Right lobe of liver (tissue), 4 donors: ENCODE data around the gene SHISA9.

Experiments used
- POLR2A ChIP-seq: fragments of 450-650 bp; IDR thresholded peaks from one replicate; pipeline ENCODE4 v1.6.1; 2017; ENCODE audit warnings: antibody characterized with exemption, mild to moderate bottlenecking
- TF ChIP-seq, protein P1 (sequence below), 4 donors: fragments of 200-600 bp in 3 of 4; fragments of 450-650 bp in 1 of 4; IDR thresholded peaks; one replicate each; pipeline versions ENCODE4 v1.5.1 to v1.8.0; 2016 to 2022; ENCODE audit warnings: antibody characterized with exemption in 4 of 4, mild to moderate bottlenecking in 2 of 4
- donor health status: DM: no; HTN: no; CAD: no.
- donor health status: DM: no; HTN: no; CAD: no.
- donor health status: DM: no; HTN: yes; CAD: no.

- TF ChIP-seq POLR2A, result no peak
- TF ChIP-seq, protein P1, sequence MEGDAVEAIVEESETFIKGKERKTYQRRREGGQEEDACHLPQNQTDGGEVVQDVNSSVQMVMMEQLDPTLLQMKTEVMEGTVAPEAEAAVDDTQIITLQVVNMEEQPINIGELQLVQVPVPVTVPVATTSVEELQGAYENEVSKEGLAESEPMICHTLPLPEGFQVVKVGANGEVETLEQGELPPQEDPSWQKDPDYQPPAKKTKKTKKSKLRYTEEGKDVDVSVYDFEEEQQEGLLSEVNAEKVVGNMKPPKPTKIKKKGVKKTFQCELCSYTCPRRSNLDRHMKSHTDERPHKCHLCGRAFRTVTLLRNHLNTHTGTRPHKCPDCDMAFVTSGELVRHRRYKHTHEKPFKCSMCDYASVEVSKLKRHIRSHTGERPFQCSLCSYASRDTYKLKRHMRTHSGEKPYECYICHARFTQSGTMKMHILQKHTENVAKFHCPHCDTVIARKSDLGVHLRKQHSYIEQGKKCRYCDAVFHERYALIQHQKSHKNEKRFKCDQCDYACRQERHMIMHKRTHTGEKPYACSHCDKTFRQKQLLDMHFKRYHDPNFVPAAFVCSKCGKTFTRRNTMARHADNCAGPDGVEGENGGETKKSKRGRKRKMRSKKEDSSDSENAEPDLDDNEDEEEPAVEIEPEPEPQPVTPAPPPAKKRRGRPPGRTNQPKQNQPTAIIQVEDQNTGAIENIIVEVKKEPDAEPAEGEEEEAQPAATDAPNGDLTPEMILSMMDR (IDR thresholded peaks at IDR 0.05), result no peak
Observed at GRCh38 chr16:13083681-13084080, 182.3 kb downstream of the SHISA9 start.
